ENCODE measurements around the gene CARD10. TPM values are rescaled to one million over a fixed set of nuclear protein-coding genes. Genes with fewer than 3 reads are reported as not detected.

CARD10 gene
- total and polyA plus RNA-seq, 2 of the 13 experiments (the other 11 are each of a cell fraction or from before 2014, with no cell fraction given): 35.2 to 55.8 TPM

GRCh38 chr22:37462436-37462835 lies 56.8 kb downstream of the CARD10 start (continued):
- no peak for TF ChIP-seq AKAP8 (CRISPR knock-in tag; IDR thresholded peaks at IDR 0.05)
- TF ChIP-seq ZIK1 (CRISPR knock-in tag; IDR thresholded peaks at IDR 0.05; ENCODE audit: borderline replicate concordance, low read depth): no peak

- H2AFZ ChIP-seq (ENCODE audit: low read length): no peak overlapping the region
- H3K27ac ChIP-seq (ENCODE audit: extremely low read length, insufficient read depth, low read length): no peak overlapping the region
- no peak overlapping the region for H3K9ac ChIP-seq (ENCODE audit: insufficient read depth, low read depth, low read length)
- 0% methylated on average over 2 of the region's 6 CpGs for WGBS (ENCODE audit: low lambda C conversion rate)
- no peak overlapping the region for H3K4me2 ChIP-seq (ENCODE audit: low read depth, low read length)
- peaks cover 0 to under 1% of the 10 kb centered on the region in 2 experiments; a peak in 3 of 5 replicates for H3K27me3 ChIP-seq (ENCODE audit: control insufficient read depth in 1 of 2, insufficient read depth in 2 of 2, low read length in 2 of 2)
- peaks cover 4% of the 10 kb centered on the region; the same call in 1 of the 2 replicates for H4K20me1 ChIP-seq (ENCODE audit: insufficient read depth, low read length)
- H3K4me3 ChIP-seq (replicated peaks in 1 of 3; ENCODE audit: insufficient read depth in 1 of 3, low read depth in 2 of 3, low read length in 3 of 3): no peak overlapping the region
- no peaks in the 10 kb centered on the region for H3K36me3 ChIP-seq (replicated peaks in 1 of 2; ENCODE audit: control insufficient read depth in 1 of 2, insufficient read depth in 2 of 2, low read length in 2 of 2)
- no peaks in the 10 kb centered on the region for H3K9me3 ChIP-seq (ENCODE audit: low read length)
- ChIA-PET POLR2A (no interaction called here), CTCF (ENCODE audit: low intra/inter-chr PET ratio, low total read pairs) (no interaction called here)
- intact Hi-C loops (cut with micrococcal nuclease; ENCODE audit: unreplicated experiment): no loop called here
- DNase-seq (ENCODE audit: low spot score): no peak
- BruUV-seq (replicated peaks): no TSS peak
- TF ChIP-seq ZNF329 (CRISPR knock-in tag; IDR thresholded peaks at IDR 0.05; ENCODE audit: low read depth): no peak
- no peak for TF ChIP-seq ZBTB21 (CRISPR knock-in tag; IDR thresholded peaks at IDR 0.05)
- no peak for TF ChIP-seq CEBPB (IDR thresholded peaks at IDR 0.05; ENCODE audit: borderline replicate concordance, low read depth, low read length)
- TF ChIP-seq ZNF205 (CRISPR knock-in tag; IDR thresholded peaks at IDR 0.05): no peak
- no peak for TF ChIP-seq REL (CRISPR knock-in tag; conservative IDR thresholded peaks at IDR 0.05)
- in situ Hi-C loops (cut with HindIII; ENCODE audit: extremely low pct_ligation_motif_present, low pct_unique_long_range_greater_than_20kb): no loop called here
- H3K4me1 ChIP-seq (ENCODE audit: insufficient read depth, low read length): no peaks in the 10 kb centered on the region
- no peak for ATAC-seq
- no peak for FAIRE-seq
- no peaks in the 10 kb centered on the region for H3K79me2 ChIP-seq (ENCODE audit: insufficient read depth, low read length)
Measured at GRCh38 chr22:37461961-37462360, 57.3 kb downstream of the CARD10 start.

- in situ Hi-C loops (cut with HindIII; ENCODE audit: extremely low pct_ligation_motif_present, low pct_unique_long_range_greater_than_20kb): no loop called here
- ChIA-PET POLR2A (no interaction called here), CTCF (ENCODE audit: low intra/inter-chr PET ratio, low total read pairs) (no interaction called here)
- intact Hi-C loops (cut with micrococcal nuclease; ENCODE audit: unreplicated experiment): no loop called here
- H3K79me2 ChIP-seq (ENCODE audit: insufficient read depth, low read length): no peaks in the 10 kb centered on the region
- H3K4me3 ChIP-seq (replicated peaks in 1 of 3; ENCODE audit: insufficient read depth in 1 of 3, low read depth in 2 of 3, low read length in 3 of 3): no peak overlapping the region
- H3K27ac ChIP-seq (ENCODE audit: extremely low read length, insufficient read depth, low read length): no peak overlapping the region
- 5% methylated on average over 3 of the region's 3 CpGs for WGBS (ENCODE audit: low lambda C conversion rate)
- H3K4me1 ChIP-seq (ENCODE audit: insufficient read depth, low read length): peaks cover 4% of the 10 kb centered on the region
- peaks cover 0 to 2% of the 10 kb centered on the region in 2 experiments; a peak in 3 of 5 replicates for H3K27me3 ChIP-seq (ENCODE audit: control insufficient read depth in 1 of 2, insufficient read depth in 2 of 2, low read length in 2 of 2)
- no peak overlapping the region for H3K4me2 ChIP-seq (ENCODE audit: low read depth, low read length)
- no peak for DNase-seq (ENCODE audit: low spot score)
- no peaks in the 10 kb centered on the region for H3K36me3 ChIP-seq (replicated peaks in 1 of 2; ENCODE audit: control insufficient read depth in 1 of 2, insufficient read depth in 2 of 2, low read length in 2 of 2)
- no peak for TF ChIP-seq ZNF513 (CRISPR knock-in tag; conservative IDR thresholded peaks at IDR 0.05)
- TF ChIP-seq KDM2A (CRISPR knock-in tag; IDR thresholded peaks at IDR 0.05; ENCODE audit: borderline replicate concordance, low read depth): no peak
- TF ChIP-seq PAXIP1 (CRISPR knock-in tag; conservative IDR thresholded peaks at IDR 0.05): no peak
- no peak for TF ChIP-seq MAF1 (CRISPR knock-in tag; IDR thresholded peaks at IDR 0.05; ENCODE audit: borderline replicate concordance)
- TF ChIP-seq SOX13 (IDR thresholded peaks at IDR 0.05): no peak
- no peak for TF ChIP-seq SOX13 (CRISPR knock-in tag; conservative IDR thresholded peaks at IDR 0.05 in 1 of 2, IDR thresholded peaks at IDR 0.05 in 1 of 2)
- H3K9me3 ChIP-seq (ENCODE audit: low read length): no peaks in the 10 kb centered on the region
- no TSS peak for BruUV-seq (replicated peaks)
- ATAC-seq: no peak
- H3K9ac ChIP-seq (ENCODE audit: insufficient read depth, low read depth, low read length): no peak overlapping the region
- H2AFZ ChIP-seq (ENCODE audit: low read length): no peak overlapping the region
- H4K20me1 ChIP-seq (ENCODE audit: insufficient read depth, low read length): peaks cover 4% of the 10 kb centered on the region; the same call in 1 of the 2 replicates
- no peak for FAIRE-seq
Measured at GRCh38 chr22:37460684-37461083, 58.5 kb downstream of the CARD10 start.

All from HepG2 (cell line).